COR-L47 (cell line): ENCODE results near the gene PCP4L1.
"Not testable (repeated sequence)": the region's sequence is repeated elsewhere in the genome, so short reads cannot be mapped to it uniquely, and the experiment has no call there.

Source experiments
- DNase-seq: peaks from one replicate; lab custom pipeline; 2025; lab: John Stamatoyannopoulos, UW

The PCP4L1 gene

GRCh38 chr1:161315841-161316674, 57.5 kb downstream of the PCP4L1 start:
- not testable (repeated sequence) for DNase-seq

GRCh38 chr1:161324020-161324419, 65.5 kb downstream of the PCP4L1 start:
- no peak for DNase-seq

- no peak for DNase-seq
Observed at GRCh38 chr1:161330346-161330745, 71.8 kb downstream of the PCP4L1 start.

GRCh38 chr1:161333166-161333565, 74.6 kb downstream of the PCP4L1 start:
- no peak for DNase-seq
